HG02588 (cell line): ENCODE data around the gene CRYGD.
"Not testable (repeated sequence)": the region's sequence is repeated elsewhere in the genome, so short reads cannot be mapped to it uniquely, and the experiment has no call there.

ENCODE experiments used
- ATAC-seq: cut with Tn5 transposase; IDR thresholded peaks from one replicate; pipeline ENCODE4 v1.9.1; 2021; ENCODE audit warnings: mild to moderate bottlenecking, moderate library complexity; ENCODE audit not compliant: unreplicated experiment

CRYGD gene

GRCh38 chr2:208130712-208131110 lies 6.4 kb upstream of the CRYGD start:
- no peak for ATAC-seq

GRCh38 chr2:208129744-208130711 lies 5.7 kb upstream of the CRYGD start, which contains the start of gene CRYGC:
Gene CRYGC (minus strand): TSS chr2:208129828. CDS start chr2:208129792, 36 bp downstream.
- ATAC-seq = no peak

- ATAC-seq = no peak
Observed at GRCh38 chr2:208128136-208128535, 3.8 kb upstream of the CRYGD start.

- ATAC-seq = no peak
Observed at GRCh38 chr2:208127090-208127489, 2.8 kb upstream of the CRYGD start.

- ATAC-seq = no peak
Observed at GRCh38 chr2:208125251-208125650, 927 bp upstream of the CRYGD start.

GRCh38 chr2:208122248-208122647 lies 2.1 kb downstream of the CRYGD start:
- ATAC-seq = no peak

- no peak for ATAC-seq
Observed at GRCh38 chr2:208118918-208119317, 5.4 kb downstream of the CRYGD start.

- not testable (repeated sequence) for ATAC-seq
Observed at GRCh38 chr2:208117390-208117789, 6.9 kb downstream of the CRYGD start.

- no peak for ATAC-seq
Observed at GRCh38 chr2:208112969-208113368, 11.4 kb downstream of the CRYGD start.

- not testable (repeated sequence) for ATAC-seq
Observed at GRCh38 chr2:208112273-208112745, 12.0 kb downstream of the CRYGD start.

GRCh38 chr2:208103616-208104015 lies 20.7 kb downstream of the CRYGD start:
- no peak for ATAC-seq

GRCh38 chr2:208101716-208102631 lies 22.4 kb downstream of the CRYGD start:
- ATAC-seq = no peak

- no peak for ATAC-seq
Observed at GRCh38 chr2:208099682-208100470, 24.4 kb downstream of the CRYGD start.

GRCh38 chr2:208098701-208099100 lies 25.6 kb downstream of the CRYGD start:
- not testable (repeated sequence) for ATAC-seq

GRCh38 chr2:208098267-208098666 lies 26.1 kb downstream of the CRYGD start:
- no peak for ATAC-seq

GRCh38 chr2:208097801-208098200 lies 26.5 kb downstream of the CRYGD start:
- ATAC-seq = no peak

- ATAC-seq = no peak
Observed at GRCh38 chr2:208097313-208097712, 27.0 kb downstream of the CRYGD start.

- no peak for ATAC-seq
Observed at GRCh38 chr2:208096080-208096479, 28.2 kb downstream of the CRYGD start.

GRCh38 chr2:208093128-208093527 lies 31.2 kb downstream of the CRYGD start:
- no peak for ATAC-seq

GRCh38 chr2:208092093-208092832 lies 32.1 kb downstream of the CRYGD start:
- no peak for ATAC-seq
